Measurements from ENCODE around the gene KRTAP19-7. TPM values are rescaled to one million over a fixed set of nuclear protein-coding genes. Genes with fewer than 3 reads are reported as not detected.

The KRTAP19-7 gene
- total RNA-seq, 1 donor from 2014 or later, result not detected

Other genes with a start within 250 kb of the KRTAP19-7 start
- gene KRTAP26-1, start 241.0 kb downstream of the KRTAP19-7 start, total RNA-seq (ENCODE audit: insufficient read depth, low replicate concordance), result not detected
- not detected for gene KRTAP27-1, start 223.6 kb downstream of the KRTAP19-7 start, total RNA-seq (ENCODE audit: insufficient read depth, low replicate concordance)
- not detected for gene KRTAP23-1, start 212.7 kb downstream of the KRTAP19-7 start, total RNA-seq (ENCODE audit: insufficient read depth, low replicate concordance)
- gene KRTAP13-2, start 189.0 kb downstream of the KRTAP19-7 start, total RNA-seq (ENCODE audit: insufficient read depth, low replicate concordance), result 1.2 TPM
- not detected for gene KRTAP13-1, start 165.3 kb downstream of the KRTAP19-7 start, total RNA-seq (ENCODE audit: insufficient read depth, low replicate concordance)
- gene KRTAP13-3, start 135.4 kb downstream of the KRTAP19-7 start, total RNA-seq (ENCODE audit: insufficient read depth, low replicate concordance), result not detected
- 3.4 TPM for gene KRTAP13-4, start 131.1 kb downstream of the KRTAP19-7 start, total RNA-seq (ENCODE audit: insufficient read depth, low replicate concordance)
- gene KRTAP15-1, start 121.0 kb downstream of the KRTAP19-7 start, total RNA-seq (ENCODE audit: insufficient read depth, low replicate concordance), result 5.5 TPM
- not detected for gene KRTAP19-1, start 80.9 kb downstream of the KRTAP19-7 start, total RNA-seq (ENCODE audit: insufficient read depth, low replicate concordance)
- 8.2 TPM for gene KRTAP19-2, start 73.9 kb downstream of the KRTAP19-7 start, total RNA-seq (ENCODE audit: insufficient read depth, low replicate concordance)
- not detected for gene KRTAP19-3, start 69.3 kb downstream of the KRTAP19-7 start, total RNA-seq (ENCODE audit: insufficient read depth, low replicate concordance)
- gene KRTAP19-4, start 64.1 kb downstream of the KRTAP19-7 start, total RNA-seq (ENCODE audit: insufficient read depth, low replicate concordance), result not detected
- gene KRTAP19-5, start 59.2 kb downstream of the KRTAP19-7 start, total RNA-seq (ENCODE audit: insufficient read depth, low replicate concordance), result 13.0 TPM
- not detected for gene KRTAP19-6, start 19.4 kb downstream of the KRTAP19-7 start, total RNA-seq (ENCODE audit: insufficient read depth, low replicate concordance)
- not detected for gene KRTAP22-2, start 29.1 kb upstream of the KRTAP19-7 start, total RNA-seq (ENCODE audit: insufficient read depth, low replicate concordance)
- not detected for gene KRTAP6-3, start 31.1 kb upstream of the KRTAP19-7 start, total RNA-seq (ENCODE audit: insufficient read depth, low replicate concordance)
- not detected for gene KRTAP6-2, start 37.6 kb upstream of the KRTAP19-7 start, total RNA-seq (ENCODE audit: insufficient read depth, low replicate concordance)
- not detected for gene KRTAP22-1, start 39.8 kb upstream of the KRTAP19-7 start, total RNA-seq (ENCODE audit: insufficient read depth, low replicate concordance)
- gene KRTAP6-1, start 52.6 kb upstream of the KRTAP19-7 start, total RNA-seq (ENCODE audit: insufficient read depth, low replicate concordance), result not detected
- 28.4 TPM for gene KRTAP20-1, start 55.1 kb upstream of the KRTAP19-7 start, total RNA-seq (ENCODE audit: insufficient read depth, low replicate concordance)
- not detected for gene KRTAP20-4, start 59.3 kb upstream of the KRTAP19-7 start, total RNA-seq (ENCODE audit: insufficient read depth, low replicate concordance)
- 3.9 TPM for gene KRTAP20-2, start 73.9 kb upstream of the KRTAP19-7 start, total RNA-seq (ENCODE audit: insufficient read depth, low replicate concordance)
- not detected for gene KRTAP20-3, start 81.5 kb upstream of the KRTAP19-7 start, total RNA-seq (ENCODE audit: insufficient read depth, low replicate concordance)
- not detected for gene KRTAP21-3, start 157.5 kb upstream of the KRTAP19-7 start, total RNA-seq (ENCODE audit: insufficient read depth, low replicate concordance)
- gene KRTAP21-2, start 185.9 kb upstream of the KRTAP19-7 start, total RNA-seq (ENCODE audit: insufficient read depth, low replicate concordance), result not detected
- not detected for gene KRTAP21-1, start 194.1 kb upstream of the KRTAP19-7 start, total RNA-seq (ENCODE audit: insufficient read depth, low replicate concordance)